ENCODE data around the gene SYNJ1. TPM values are rescaled to one million over a fixed set of nuclear protein-coding genes. Genes with fewer than 3 reads are reported as not detected.

Gene SYNJ1
- total and polyA plus RNA-seq, 2 donors from 2014 or later, result 6.6 to 24.3 TPM

- TF ChIP-seq CTCF (IDR thresholded peaks at IDR 0.05; ENCODE audit: borderline replicate concordance, extremely low read depth, insufficient read depth), result no peak
- FAIRE-seq, result no peak
- no peaks in the 10 kb centered on the region for H3K9me3 ChIP-seq (ENCODE audit: control insufficient read depth in 2 of 3, insufficient read depth in 1 of 3, low read length in 3 of 3)
These were observed 17.6 kb downstream of the SYNJ1 start for GRCh38 chr21:32710069-32710784.

GRCh38 chr21:32708069-32708468 is 19.7 kb downstream of the SYNJ1 start:
- no peak for DNase-seq
- H3K36me3 ChIP-seq (ENCODE audit: control insufficient read depth in 2 of 3, insufficient read depth in 3 of 3, low read length in 3 of 3), result no peaks in the 10 kb centered on the region
- no peak overlapping the region for H3K4me3 ChIP-seq (ENCODE audit: low read length in 3 of 3)
- intact Hi-C loops (cut with DNase I), result no loop called here
- H3K27ac ChIP-seq (ENCODE audit: low read depth in 2 of 2, low read length in 2 of 2), result no peak overlapping the region
- no peaks in the 10 kb centered on the region for H3K9me3 ChIP-seq (ENCODE audit: control insufficient read depth in 2 of 3, insufficient read depth in 1 of 3, low read length in 3 of 3)
- H3K9ac ChIP-seq (ENCODE audit: low read length in 3 of 3), result no peak overlapping the region
- FAIRE-seq, result no peak
- no peaks in the 10 kb centered on the region for H3K27me3 ChIP-seq (ENCODE audit: control insufficient read depth, insufficient read depth, low read length)
- no peak for TF ChIP-seq CTCF (IDR thresholded peaks at IDR 0.05; ENCODE audit: borderline replicate concordance, extremely low read depth, insufficient read depth)
- no peaks in the 10 kb centered on the region for H3K4me1 ChIP-seq (ENCODE audit: control insufficient read depth in 2 of 3, insufficient read depth in 2 of 3, low read depth in 1 of 3, low read length in 3 of 3)

More at GRCh38 chr21:32710069-32710784, 17.6 kb downstream of the SYNJ1 start:
- no peak overlapping the region for H3K27ac ChIP-seq (ENCODE audit: low read depth in 2 of 2, low read length in 2 of 2)
- intact Hi-C loops (cut with DNase I), result no loop called here
- H3K4me3 ChIP-seq (ENCODE audit: low read length in 3 of 3), result no peak overlapping the region
- no peak overlapping the region for H3K9ac ChIP-seq (ENCODE audit: low read length in 3 of 3)
- no peaks in the 10 kb centered on the region for H3K36me3 ChIP-seq (ENCODE audit: control insufficient read depth in 2 of 3, insufficient read depth in 3 of 3, low read length in 3 of 3)
- H3K4me1 ChIP-seq (ENCODE audit: control insufficient read depth in 2 of 3, insufficient read depth in 2 of 3, low read depth in 1 of 3, low read length in 3 of 3), result no peaks in the 10 kb centered on the region
- no peaks in the 10 kb centered on the region for H3K27me3 ChIP-seq (ENCODE audit: control insufficient read depth, insufficient read depth, low read length)
- peak in 2 of 5 donors; percentile 12 to 26 for DNase-seq

DNA sequence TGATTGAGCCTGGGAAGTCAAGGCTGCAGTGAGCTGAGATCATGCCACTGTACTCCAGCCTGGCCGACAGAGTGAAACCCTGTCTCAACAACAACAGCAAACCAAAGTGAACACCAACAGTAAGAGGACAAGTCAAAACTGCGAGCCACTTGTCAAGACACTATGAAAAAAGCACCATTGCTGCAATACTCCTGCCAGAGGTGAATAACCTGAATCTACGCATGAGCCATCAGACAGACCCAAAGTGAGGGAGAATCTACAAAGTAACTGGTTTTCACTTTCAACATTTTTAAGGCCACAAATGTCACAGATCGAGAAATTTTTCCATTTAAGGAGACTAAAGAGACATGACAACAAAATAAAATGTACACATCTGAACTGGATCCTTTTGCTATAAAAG is 21.9 kb downstream of the SYNJ1 start:
- Histone ChIP-seq H3K9ac (ENCODE audit: low read length in 3 of 3) (no peak overlapping the region), H3K27ac (ENCODE audit: low read depth in 2 of 2, low read length in 2 of 2) (no peak overlapping the region), H3K4me3 (ENCODE audit: low read length in 3 of 3) (no peak overlapping the region), H3K27me3 (ENCODE audit: control insufficient read depth, insufficient read depth, low read length) (no peaks in the 10 kb centered on the region), H3K36me3 (ENCODE audit: control insufficient read depth in 2 of 3, insufficient read depth in 3 of 3, low read length in 3 of 3) (no peaks in the 10 kb centered on the region), H3K9me3 (ENCODE audit: control insufficient read depth in 2 of 3, insufficient read depth in 1 of 3, low read length in 3 of 3) (no peaks in the 10 kb centered on the region), H3K4me1 (ENCODE audit: control insufficient read depth in 2 of 3, insufficient read depth in 2 of 3, low read depth in 1 of 3, low read length in 3 of 3) (no peaks in the 10 kb centered on the region)
- TF ChIP-seq CTCF (IDR thresholded peaks at IDR 0.05; ENCODE audit: borderline replicate concordance, extremely low read depth, insufficient read depth), result no peak
- FAIRE-seq (no peak), DNase-seq (no peak)
- intact Hi-C loops (cut with DNase I), result no loop called here

All from kidney (tissue), 14 donors.